T-helper 2 cell treated with Interferon-gamma antibody and Interleukin-4, amounts not matched to agents 5 μg/mL and 100 μg/mL, for 36 hours (primary cell): Measurements from ENCODE around the gene PAM.
"Not testable (repeated sequence)": the region's sequence is repeated elsewhere in the genome, so short reads cannot be mapped to it uniquely, and the experiment has no call there.

Source experiments
- DNase-seq: peaks from one replicate; pipeline ENCODE4 v3.0.0; 2021; ENCODE audit warnings: low spot score
- H3K27ac Mint-ChIP-seq: one replicate; pipeline ENCODE4 v1.8.0; 2021; ENCODE audit warnings: mild to moderate bottlenecking, mixed read lengths
- H3K27me3 Mint-ChIP-seq: one replicate; pipeline ENCODE4 v1.8.0; 2021; ENCODE audit warnings: low read depth, mixed read lengths
- H3K36me3 Mint-ChIP-seq: one replicate; pipeline ENCODE4 v1.8.0; 2021; ENCODE audit warnings: low read depth, mixed read lengths
- H3K4me1 Mint-ChIP-seq: one replicate; pipeline ENCODE4 v1.8.0; 2021; ENCODE audit warnings: low read depth, mixed read lengths
- H3K4me3 Mint-ChIP-seq: one replicate; pipeline ENCODE4 v1.8.0; 2022; ENCODE audit warnings: mild to moderate bottlenecking, moderate library complexity, mixed read lengths
- H3K9me3 Mint-ChIP-seq: one replicate; pipeline ENCODE4 v1.8.0; 2021; ENCODE audit warnings: mixed read lengths

The PAM gene

GRCh38 chr5:103035701-103036100 is 280.6 kb downstream of the PAM start:
- H3K36me3 Mint-ChIP-seq: no peaks in the 10 kb centered on the region
- no peak overlapping the region for H3K4me3 Mint-ChIP-seq
- H3K9me3 Mint-ChIP-seq: no peaks in the 10 kb centered on the region
- H3K27ac Mint-ChIP-seq: no peak overlapping the region
- DNase-seq: no peak
- no peaks in the 10 kb centered on the region for H3K27me3 Mint-ChIP-seq
- H3K4me1 Mint-ChIP-seq: no peaks in the 10 kb centered on the region

GRCh38 chr5:103036601-103037000 is 281.5 kb downstream of the PAM start:
- DNase-seq: no peak
- no peak overlapping the region for H3K4me3 Mint-ChIP-seq
- no peaks in the 10 kb centered on the region for H3K9me3 Mint-ChIP-seq
- no peaks in the 10 kb centered on the region for H3K27me3 Mint-ChIP-seq
- no peaks in the 10 kb centered on the region for H3K36me3 Mint-ChIP-seq
- no peak overlapping the region for H3K27ac Mint-ChIP-seq
- H3K4me1 Mint-ChIP-seq: no peaks in the 10 kb centered on the region

DNA sequence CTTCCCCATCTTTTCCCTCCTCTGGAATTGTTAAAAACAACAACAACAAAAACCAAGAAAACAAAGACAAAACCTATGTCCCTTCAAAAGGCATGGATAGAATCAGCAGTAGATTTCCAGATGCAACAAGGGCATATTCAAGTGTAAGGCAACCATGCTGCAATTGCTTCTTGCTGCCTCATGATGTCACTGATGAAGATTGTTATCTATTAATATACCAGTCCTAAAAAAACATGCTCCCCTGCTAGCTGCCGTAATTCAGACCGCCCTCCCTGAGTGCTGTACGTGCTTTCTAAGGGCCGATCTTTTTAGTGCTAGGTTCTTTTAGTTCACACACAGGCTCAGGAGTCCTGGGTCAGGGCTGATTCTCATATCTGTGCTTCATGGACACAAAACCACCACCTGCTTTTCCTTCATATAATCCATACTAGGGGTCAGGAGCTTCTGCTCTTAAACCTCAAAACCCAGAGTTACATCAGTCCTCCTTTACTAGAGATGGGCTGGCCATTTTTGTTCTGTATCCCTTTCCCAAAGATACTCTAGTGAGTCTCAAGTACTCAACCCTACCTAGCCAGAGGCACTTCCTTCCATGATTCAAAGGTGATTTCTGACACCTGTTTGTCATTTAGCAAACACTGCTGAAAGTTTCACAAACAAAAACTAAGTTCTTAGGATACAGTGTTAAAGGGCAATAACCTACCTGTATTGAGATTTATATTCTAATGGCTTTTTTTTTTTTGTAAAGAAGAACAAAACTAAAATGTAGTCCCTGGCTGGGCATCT is 282.8 kb downstream of the PAM start:
- H3K36me3 Mint-ChIP-seq: no peaks in the 10 kb centered on the region
- no peaks in the 10 kb centered on the region for H3K4me1 Mint-ChIP-seq
- no peaks in the 10 kb centered on the region for H3K9me3 Mint-ChIP-seq
- no peak overlapping the region for H3K27ac Mint-ChIP-seq
- no peak for DNase-seq
- peaks cover 6% of the 10 kb centered on the region for H3K27me3 Mint-ChIP-seq
- H3K4me3 Mint-ChIP-seq: no peak overlapping the region

DNA sequence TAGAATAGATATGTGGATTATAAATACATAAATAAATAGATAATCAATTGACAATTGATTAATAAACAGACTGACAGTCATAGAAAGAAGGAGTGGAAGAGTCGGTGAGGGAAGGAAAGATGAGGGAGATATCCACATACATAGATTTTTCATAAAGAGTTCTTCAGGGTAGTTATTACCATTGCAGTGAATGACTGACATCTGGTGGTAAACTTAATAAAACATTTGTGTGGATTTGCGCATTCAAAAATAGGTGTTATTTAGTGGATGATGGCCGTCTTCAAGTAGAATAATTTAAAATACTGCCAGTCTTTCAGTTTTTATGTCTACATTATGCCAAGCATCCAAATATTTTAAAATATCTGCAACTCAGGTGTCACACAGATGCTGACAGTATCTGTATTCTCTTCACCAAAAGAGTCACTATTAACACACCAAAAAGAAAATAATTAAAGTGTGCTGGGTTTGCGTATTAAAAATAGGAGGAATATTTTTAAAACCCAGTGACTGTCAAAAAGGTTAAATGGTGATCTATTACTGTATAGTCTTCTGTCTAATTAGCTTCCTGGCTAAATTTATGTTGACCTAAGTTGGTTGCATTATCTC is 286.1 kb downstream of the PAM start:
- H3K9me3 Mint-ChIP-seq: no peaks in the 10 kb centered on the region
- H3K4me3 Mint-ChIP-seq: no peak overlapping the region
- H3K27me3 Mint-ChIP-seq: peaks cover 11% of the 10 kb centered on the region
- DNase-seq: no peak
- H3K36me3 Mint-ChIP-seq: no peaks in the 10 kb centered on the region
- H3K4me1 Mint-ChIP-seq: no peaks in the 10 kb centered on the region
- H3K27ac Mint-ChIP-seq: no peak overlapping the region

GRCh38 chr5:103046706-103047105 is 291.6 kb downstream of the PAM start:
- not testable (repeated sequence) for DNase-seq, H3K4me1 Mint-ChIP-seq

DNA sequence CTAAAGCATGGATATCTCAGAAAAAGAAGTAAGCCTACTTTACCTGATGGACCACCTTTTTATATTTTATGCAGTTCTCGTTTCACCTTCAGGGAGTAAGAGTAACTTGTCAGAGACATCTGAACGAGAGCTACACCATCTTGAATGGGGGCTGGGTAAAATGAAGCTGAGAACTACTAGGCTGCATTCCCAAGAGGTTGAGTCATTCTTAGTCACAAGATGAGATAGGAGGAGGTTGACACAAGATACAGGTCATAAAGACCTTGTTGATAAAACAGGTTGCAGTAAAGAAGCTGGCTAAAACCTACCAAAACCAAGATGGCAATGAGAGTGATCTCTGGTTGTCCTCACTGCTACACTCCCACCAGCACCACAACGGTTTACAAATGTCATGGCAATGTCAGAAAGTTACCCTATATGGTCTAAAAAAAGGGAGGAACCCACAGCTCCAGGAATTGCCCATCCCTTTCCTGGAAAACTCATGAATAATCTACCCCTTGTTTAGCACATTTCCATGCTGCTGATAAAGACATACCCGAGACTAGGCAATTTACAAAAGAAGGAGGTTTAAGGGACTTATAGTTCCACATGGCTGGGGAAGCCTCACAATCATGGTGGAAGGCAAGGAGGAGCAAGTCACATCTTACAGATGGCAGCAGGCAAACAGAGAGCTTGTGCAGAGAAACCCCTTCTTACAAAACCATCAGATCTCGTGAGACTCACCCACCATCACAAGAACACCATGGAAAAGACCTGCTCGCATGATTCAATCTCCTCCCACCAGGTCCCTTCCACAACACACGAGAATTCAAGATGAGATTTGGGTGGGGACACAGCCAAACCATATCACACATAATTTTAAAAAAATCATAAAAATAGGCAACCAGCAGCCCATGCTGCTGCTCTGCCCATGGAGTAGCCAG is 302.4 kb downstream of the PAM start:
- no peak overlapping the region for H3K4me3 Mint-ChIP-seq
- H3K9me3 Mint-ChIP-seq: peaks cover 3% of the 10 kb centered on the region
- peaks cover 3% of the 10 kb centered on the region for H3K27me3 Mint-ChIP-seq
- no peak overlapping the region for H3K27ac Mint-ChIP-seq
- DNase-seq: no peak
- H3K36me3 Mint-ChIP-seq: no peaks in the 10 kb centered on the region
- no peaks in the 10 kb centered on the region for H3K4me1 Mint-ChIP-seq

More at GRCh38 chr5:103046706-103047105, 291.6 kb downstream of the PAM start:
- not testable (repeated sequence) for H3K36me3 Mint-ChIP-seq, H3K27ac Mint-ChIP-seq, H3K4me3 Mint-ChIP-seq, H3K9me3 Mint-ChIP-seq
- peaks cover 11% of the 10 kb centered on the region for H3K27me3 Mint-ChIP-seq

- peaks cover 7% of the 10 kb centered on the region for H3K27me3 Mint-ChIP-seq
- no peak for DNase-seq
These were observed 304.4 kb downstream of the PAM start for GRCh38 chr5:103059525-103059924.

DNA sequence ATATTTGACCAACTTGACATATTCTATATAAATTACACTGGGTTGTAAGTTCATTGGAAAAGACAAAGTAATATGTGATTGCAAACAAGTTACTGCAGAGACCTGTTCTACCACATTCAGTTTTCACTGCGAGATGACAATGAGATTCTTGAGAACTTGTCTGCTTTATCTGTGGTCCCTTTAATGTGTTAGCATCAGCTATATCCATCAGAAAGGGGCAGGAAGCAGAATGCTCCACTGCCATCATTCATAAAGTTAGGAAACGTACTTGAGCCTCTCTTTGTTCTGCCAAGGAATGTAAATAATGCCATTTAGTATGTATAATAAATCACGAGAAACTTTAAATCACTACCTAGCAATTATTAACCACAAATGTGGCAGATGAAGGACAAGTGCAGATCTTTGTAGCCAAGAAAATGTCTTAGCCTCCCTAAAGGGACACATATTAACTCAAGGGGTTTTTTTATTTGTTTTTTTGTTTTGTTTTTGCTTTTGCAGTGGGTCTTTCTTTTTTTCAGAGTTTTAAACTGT is 305.4 kb downstream of the PAM start:
- peaks cover 7% of the 10 kb centered on the region for H3K27me3 Mint-ChIP-seq
- no peaks in the 10 kb centered on the region for H3K4me1 Mint-ChIP-seq
- H3K36me3 Mint-ChIP-seq: no peaks in the 10 kb centered on the region
- no peak overlapping the region for H3K27ac Mint-ChIP-seq
- peaks cover 3% of the 10 kb centered on the region for H3K9me3 Mint-ChIP-seq
- DNase-seq: no peak
- no peak overlapping the region for H3K4me3 Mint-ChIP-seq

More at GRCh38 chr5:103059525-103059924, 304.4 kb downstream of the PAM start:
- Mint-ChIP-seq H3K4me3 (no peak overlapping the region), H3K27ac (no peak overlapping the region), H3K4me1 (no peaks in the 10 kb centered on the region), H3K36me3 (no peaks in the 10 kb centered on the region), H3K9me3 (peaks cover 3% of the 10 kb centered on the region)

GRCh38 chr5:103066326-103066725 is 311.2 kb downstream of the PAM start:
- Mint-ChIP-seq H3K4me3 (no peak overlapping the region), H3K27ac (no peak overlapping the region)
- no peak for DNase-seq

DNA sequence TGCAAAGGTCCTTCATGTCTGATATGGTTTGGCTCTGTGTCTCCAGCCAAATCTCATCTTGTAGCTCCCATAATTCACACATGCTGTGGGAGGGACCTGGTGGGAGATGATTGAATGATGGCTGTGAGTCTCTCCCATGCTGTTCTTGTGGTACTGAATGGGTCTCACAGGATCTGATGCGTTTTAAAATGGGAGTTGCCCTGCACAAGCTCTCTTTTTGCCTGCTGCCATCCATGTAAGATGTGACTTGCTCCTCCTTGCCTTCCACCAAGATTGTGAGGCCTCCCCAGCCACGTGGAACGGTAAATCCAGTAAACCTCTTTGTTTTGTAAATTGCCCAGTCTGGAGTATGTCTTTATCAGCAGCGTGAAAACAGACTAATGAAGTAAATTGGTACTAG is 318.4 kb downstream of the PAM start:
- H3K4me1 Mint-ChIP-seq, DNase-seq, H3K27ac Mint-ChIP-seq, H3K27me3 Mint-ChIP-seq, H3K4me3 Mint-ChIP-seq, H3K36me3 Mint-ChIP-seq: not testable (repeated sequence)
- H3K9me3 Mint-ChIP-seq: peaks cover 39% of the 10 kb centered on the region

More at GRCh38 chr5:103066326-103066725, 311.2 kb downstream of the PAM start:
- Mint-ChIP-seq H3K4me1 (peaks cover 5% of the 10 kb centered on the region), H3K36me3 (no peaks in the 10 kb centered on the region), H3K27me3 (peaks cover 4% of the 10 kb centered on the region), H3K9me3 (no peaks in the 10 kb centered on the region)

DNA sequence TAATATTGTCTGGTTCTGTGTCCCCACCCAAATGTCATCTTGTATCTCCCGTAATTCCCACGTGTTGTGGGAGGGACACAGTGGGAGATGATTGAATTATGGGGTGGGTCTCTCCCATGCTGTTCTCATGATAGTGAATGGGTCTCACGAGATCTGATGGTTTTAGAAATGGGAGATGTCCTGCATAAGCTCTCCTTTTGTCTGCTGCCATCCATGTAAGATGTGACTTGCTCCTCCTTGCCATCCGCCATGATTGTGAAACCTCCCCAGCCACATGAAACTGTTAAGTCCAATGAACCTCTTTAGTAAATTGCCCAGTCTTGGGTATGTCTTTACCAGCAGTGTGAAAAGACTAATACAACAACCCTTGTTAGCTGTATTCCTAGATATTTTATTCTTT is 320.3 kb downstream of the PAM start:
- no peak for DNase-seq
- H3K9me3 Mint-ChIP-seq: peaks cover 45% of the 10 kb centered on the region
- no peaks in the 10 kb centered on the region for H3K4me1 Mint-ChIP-seq
- no peaks in the 10 kb centered on the region for H3K36me3 Mint-ChIP-seq
- H3K4me3 Mint-ChIP-seq: no peak overlapping the region
- no peak overlapping the region for H3K27ac Mint-ChIP-seq
- H3K27me3 Mint-ChIP-seq: no peaks in the 10 kb centered on the region
